SK-N-SH treated with all-trans-retinoic acid at 6 μM for 48 hours (cell line): Measurements from ENCODE around the gene CREBBP.

Experiments used
- ATAC-seq: fragments of 200-7000 bp; cut with Tn5 transposase; 3 replicates; pipeline ENCODE4 v1.9.1; 2020; ENCODE audit warnings: mild to moderate bottlenecking, moderate library complexity
- ARNTL ChIP-seq: fragments of 450-650 bp; formaldehyde crosslinking; IDR thresholded peaks from 2 replicates; pipeline ENCODE4 v1.5.0; 2020; ENCODE audit warnings: low read depth, mild to moderate bottlenecking, moderate library complexity, borderline replicate concordance
- BACH2 ChIP-seq: fragments of 250-450 bp; sonication (Bioruptor Pico); IDR thresholded peaks from 2 replicates; pipeline ENCODE4 v1.9.0; 2021; ENCODE audit warnings: mild to moderate bottlenecking, borderline replicate concordance
- CREB5 ChIP-seq: fragments of 250-450 bp; sonication (Bioruptor Pico); IDR thresholded peaks from 2 replicates; pipeline ENCODE4 v1.5.1; 2020; ENCODE audit warnings: low read depth, mild to moderate bottlenecking, moderate library complexity
- CSDC2 ChIP-seq: fragments of 250-450 bp; sonication (Bioruptor Pico); IDR thresholded peaks from 2 replicates; pipeline ENCODE4 v1.5.0; 2020; ENCODE audit warnings: mild to moderate bottlenecking, moderate library complexity
- ESRRG ChIP-seq: fragments of 250-450 bp; sonication (Bioruptor Pico); IDR thresholded peaks from 2 replicates; pipeline ENCODE4 v1.6.1; 2021; ENCODE audit warnings: mild to moderate bottlenecking
- ISL1 ChIP-seq: fragments of 250-450 bp; sonication (Bioruptor Pico); IDR thresholded peaks from 2 replicates; pipeline ENCODE4 v2.1.2; 2022; ENCODE audit warnings: mild to moderate bottlenecking, moderate library complexity
- OSR1 ChIP-seq: fragments of 250-450 bp; sonication (Bioruptor Pico); IDR thresholded peaks from 2 replicates; pipeline ENCODE4 v1.8.0; 2022; ENCODE audit warnings: moderate library complexity, mild to moderate bottlenecking, inconsistent platforms
- POU6F1 ChIP-seq: fragments of 250-450 bp; sonication (Bioruptor Pico); IDR thresholded peaks from 2 replicates; pipeline ENCODE4 v1.8.0; 2021; ENCODE audit warnings: low read depth, mild to moderate bottlenecking, moderate library complexity, borderline replicate concordance
- RARB ChIP-seq: fragments of 250-450 bp; sonication (Bioruptor Pico); IDR thresholded peaks from 2 replicates; pipeline ENCODE4 v1.8.0; 2021; ENCODE audit warnings: mild to moderate bottlenecking, moderate library complexity
- SNAI2 ChIP-seq: fragments of 250-450 bp; sonication (Bioruptor Pico); IDR thresholded peaks from 2 replicates; pipeline ENCODE4 v1.5.0; 2020; ENCODE audit warnings: mild to moderate bottlenecking, moderate library complexity
- TCF4 ChIP-seq: fragments of 250-450 bp; sonication (Bioruptor Pico); IDR thresholded peaks from 2 replicates; pipeline ENCODE4 v1.8.0; 2021; ENCODE audit warnings: mild to moderate bottlenecking, moderate library complexity, borderline replicate concordance
- TOX ChIP-seq: fragments of 250-450 bp; sonication (Bioruptor Pico); IDR thresholded peaks from 2 replicates; pipeline ENCODE4 v1.8.0; 2021; ENCODE audit warnings: mild to moderate bottlenecking, moderate library complexity, borderline replicate concordance
- TSHZ2 ChIP-seq: fragments of 250-450 bp; sonication (Bioruptor Pico); IDR thresholded peaks from 2 replicates; pipeline ENCODE4 v1.5.0; 2020; ENCODE audit warnings: mild to moderate bottlenecking, moderate library complexity
- ZC3H10 ChIP-seq: fragments of 250-450 bp; sonication (Bioruptor Pico); IDR thresholded peaks from 2 replicates; pipeline ENCODE4 v1.5.1; 2021; ENCODE audit warnings: mild to moderate bottlenecking, moderate library complexity
- ZFP3 ChIP-seq: fragments of 250-450 bp; sonication (Bioruptor Pico); IDR thresholded peaks from 2 replicates; pipeline ENCODE4 v1.5.0; 2020; ENCODE audit warnings: mild to moderate bottlenecking, moderate library complexity
- ZFP30 ChIP-seq: fragments of 450-650 bp; formaldehyde crosslinking; IDR thresholded peaks from 2 replicates; pipeline ENCODE4 v1.5.0; 2022; ENCODE audit warnings: mild to moderate bottlenecking, moderate library complexity
- ZNF565 ChIP-seq: fragments of 450-650 bp; formaldehyde crosslinking; conservative IDR thresholded peaks from 2 replicates; pipeline ENCODE4 v1.5.0; 2020; ENCODE audit warnings: low read depth, mild to moderate bottlenecking, moderate library complexity
- ZNF70 ChIP-seq: fragments of 450-650 bp; formaldehyde crosslinking; IDR thresholded peaks from 2 replicates; pipeline ENCODE4 v1.5.0; 2020; ENCODE audit warnings: mild to moderate bottlenecking, moderate library complexity
- ZNF8 ChIP-seq: fragments of 450-650 bp; formaldehyde crosslinking; IDR thresholded peaks from 2 replicates; pipeline ENCODE4 v1.5.0; 2020; ENCODE audit warnings: mild to moderate bottlenecking, moderate library complexity
- TF ChIP-seq, protein P1 (sequence below): fragments of 250-450 bp; sonication (Bioruptor Pico); IDR thresholded peaks from 2 replicates; pipeline ENCODE4 v1.5.1; 2021; ENCODE audit warnings: mild to moderate bottlenecking, moderate library complexity
- TF ChIP-seq, protein P2 (sequence below): fragments of 250-450 bp; sonication (Bioruptor Pico); IDR thresholded peaks from 2 replicates; pipeline ENCODE4 v1.8.0; 2020; ENCODE audit warnings: mild to moderate bottlenecking, moderate library complexity, borderline replicate concordance

Gene CREBBP

DNA sequence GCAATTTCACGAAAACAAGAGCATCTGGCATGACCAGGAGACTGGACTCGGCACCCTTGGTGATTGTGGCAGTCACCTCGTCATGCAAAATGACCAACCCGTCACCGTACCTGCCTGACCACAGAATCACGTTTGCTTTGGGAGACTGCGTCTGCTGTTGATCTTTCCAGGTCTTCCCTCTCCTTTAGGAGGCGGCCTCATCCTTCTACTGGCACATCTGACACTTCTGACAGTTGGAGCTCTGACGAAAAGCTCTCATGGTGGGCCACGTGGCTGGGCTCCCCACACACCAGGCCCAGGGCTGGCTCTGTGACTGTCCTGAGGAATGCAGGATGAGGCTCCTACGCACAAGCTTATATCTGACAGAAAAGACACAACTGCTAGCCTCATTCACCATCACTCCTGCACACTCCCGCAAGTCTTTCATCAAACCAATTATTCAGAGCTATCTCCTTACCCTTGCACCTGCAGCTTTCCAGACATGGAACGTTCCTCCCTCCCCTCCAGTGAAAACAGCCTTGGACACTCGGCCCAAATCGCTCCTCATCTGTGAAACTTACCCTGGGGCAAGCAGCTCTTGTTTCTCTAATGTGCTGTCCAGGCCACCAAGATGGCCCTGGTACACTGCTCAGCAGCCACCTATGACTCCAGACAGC is 166.8 kb downstream of the CREBBP start:
- no peak for TF ChIP-seq CSDC2
- no peak for TF ChIP-seq POU6F1
- no peak for TF ChIP-seq ISL1 (CRISPR knock-in tag)
- ATAC-seq = no peak

GRCh38 chr16:3712861-3713372 is 167.6 kb downstream of the CREBBP start:
- ATAC-seq = no peak
- TF ChIP-seq ESRRG (CRISPR knock-in tag) = no peak
- TF ChIP-seq ZC3H10 = no peak
- TF ChIP-seq, protein P1, sequence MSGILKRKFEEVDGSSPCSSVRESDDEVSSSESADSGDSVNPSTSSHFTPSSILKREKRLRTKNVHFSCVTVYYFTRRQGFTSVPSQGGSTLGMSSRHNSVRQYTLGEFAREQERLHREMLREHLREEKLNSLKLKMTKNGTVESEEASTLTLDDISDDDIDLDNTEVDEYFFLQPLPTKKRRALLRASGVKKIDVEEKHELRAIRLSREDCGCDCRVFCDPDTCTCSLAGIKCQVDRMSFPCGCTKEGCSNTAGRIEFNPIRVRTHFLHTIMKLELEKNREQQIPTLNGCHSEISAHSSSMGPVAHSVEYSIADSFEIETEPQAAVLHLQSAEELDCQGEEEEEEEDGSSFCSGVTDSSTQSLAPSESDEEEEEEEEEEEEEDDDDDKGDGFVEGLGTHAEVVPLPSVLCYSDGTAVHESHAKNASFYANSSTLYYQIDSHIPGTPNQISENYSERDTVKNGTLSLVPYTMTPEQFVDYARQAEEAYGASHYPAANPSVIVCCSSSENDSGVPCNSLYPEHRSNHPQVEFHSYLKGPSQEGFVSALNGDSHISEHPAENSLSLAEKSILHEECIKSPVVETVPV (CRISPR knock-in tag) = no peak

DNA sequence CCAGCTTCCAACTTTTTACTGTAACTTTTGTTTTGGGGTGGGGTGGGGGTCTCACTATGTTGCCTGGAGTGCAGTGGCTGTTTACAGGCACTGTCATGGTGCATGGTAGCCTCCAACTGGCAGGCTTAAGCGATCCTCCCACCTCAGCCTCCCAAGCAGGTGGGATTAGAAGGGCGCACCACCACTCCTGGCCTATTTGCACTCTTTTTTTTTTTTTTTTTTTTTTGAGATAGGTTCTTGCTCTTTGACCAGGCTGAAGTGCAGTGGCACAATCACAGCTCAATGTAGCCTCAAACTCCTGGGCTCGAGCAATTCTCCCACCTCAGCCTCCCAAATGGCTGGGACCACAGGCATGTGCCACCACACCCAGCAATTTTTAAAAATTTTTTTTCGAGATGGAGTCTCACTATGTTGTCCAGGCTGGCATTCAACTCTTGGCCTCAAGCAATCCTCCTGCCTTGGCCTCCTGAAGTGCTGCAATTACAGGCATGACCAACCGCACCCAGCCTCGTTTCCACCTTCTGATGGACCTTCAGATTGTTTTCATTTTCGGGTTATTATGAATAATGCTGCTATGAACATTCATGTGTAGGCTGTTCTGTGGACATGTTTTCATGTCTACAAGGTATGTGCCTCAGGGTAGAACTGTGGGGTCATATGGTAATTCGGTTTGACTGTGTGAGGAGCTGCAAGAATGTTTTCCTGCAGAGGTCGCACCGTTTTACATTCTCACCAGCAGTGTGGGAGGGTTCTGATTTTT is 174.1 kb downstream of the CREBBP start:
- ATAC-seq = no peak
- TF ChIP-seq ARNTL (no peak), CREB5 (CRISPR knock-in tag) (no peak), CSDC2 (no peak), ZNF70 (CRISPR knock-in tag) (no peak)
- TF ChIP-seq, protein P2, sequence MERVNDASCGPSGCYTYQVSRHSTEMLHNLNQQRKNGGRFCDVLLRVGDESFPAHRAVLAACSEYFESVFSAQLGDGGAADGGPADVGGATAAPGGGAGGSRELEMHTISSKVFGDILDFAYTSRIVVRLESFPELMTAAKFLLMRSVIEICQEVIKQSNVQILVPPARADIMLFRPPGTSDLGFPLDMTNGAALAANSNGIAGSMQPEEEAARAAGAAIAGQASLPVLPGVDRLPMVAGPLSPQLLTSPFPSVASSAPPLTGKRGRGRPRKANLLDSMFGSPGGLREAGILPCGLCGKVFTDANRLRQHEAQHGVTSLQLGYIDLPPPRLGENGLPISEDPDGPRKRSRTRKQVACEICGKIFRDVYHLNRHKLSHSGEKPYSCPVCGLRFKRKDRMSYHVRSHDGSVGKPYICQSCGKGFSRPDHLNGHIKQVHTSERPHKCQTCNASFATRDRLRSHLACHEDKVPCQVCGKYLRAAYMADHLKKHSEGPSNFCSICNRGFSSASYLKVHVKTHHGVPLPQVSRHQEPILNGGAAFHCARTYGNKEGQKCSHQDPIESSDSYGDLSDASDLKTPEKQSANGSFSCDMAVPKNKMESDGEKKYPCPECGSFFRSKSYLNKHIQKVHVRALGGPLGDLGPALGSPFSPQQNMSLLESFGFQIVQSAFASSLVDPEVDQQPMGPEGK (CRISPR knock-in tag) = no peak

- ATAC-seq = no peak
- TF ChIP-seq TOX (CRISPR knock-in tag) (no peak), SNAI2 (no peak), ZFP3 (CRISPR knock-in tag) (no peak), BACH2 (CRISPR knock-in tag) (no peak), TCF4 (CRISPR knock-in tag) (no peak), ISL1 (CRISPR knock-in tag) (no peak), TSHZ2 (CRISPR knock-in tag) (no peak), CREB5 (CRISPR knock-in tag) (no peak), ZNF8 (CRISPR knock-in tag) (no peak), ZNF565 (no peak), ZC3H10 (no peak), CSDC2 (no peak), ZNF70 (CRISPR knock-in tag) (no peak), OSR1 (CRISPR knock-in tag) (no peak), RARB (CRISPR knock-in tag) (no peak), ZFP30 (no peak)
- TF ChIP-seq, protein P2 (CRISPR knock-in tag) = no peak
- TF ChIP-seq, protein P1 (CRISPR knock-in tag) = no peak
These were observed 178.4 kb downstream of the CREBBP start for GRCh38 chr16:3702082-3702481.
